Neural cell (in vitro differentiated cells): ENCODE data around the gene PLD3. TPM values are rescaled to one million over a fixed set of nuclear protein-coding genes. Genes with fewer than 3 reads are reported as not detected.

ENCODE experiments used
- H2AFZ ChIP-seq: fragments of 200-600, 300-800 bp; sonication (generic), shearing (Covaris generic); 2 replicates; pipeline ENCODE4 v1.6.0; 2014; ENCODE audit warnings: low read depth, mild to moderate bottlenecking, antibody characterized with exemption, low read length, moderate library complexity
- H3F3A ChIP-seq: fragments of 200-600 bp; shearing (Covaris generic); 2 replicates; pipeline ENCODE4 v1.6.1; 2016; ENCODE audit warnings: mild to moderate bottlenecking, moderate library complexity, mixed read lengths, antibody characterized with exemption, low read length; ENCODE audit not compliant: insufficient read depth, poor library complexity, severe bottlenecking
- H3K27ac ChIP-seq: fragments of 200-600, 300-800 bp; sonication (generic), shearing (Covaris generic); 2 replicates; pipeline ENCODE4 v1.5.1; 2014; ENCODE audit warnings: mild to moderate bottlenecking, low read length, moderate library complexity
- H3K27me3 ChIP-seq: fragments of 300-800, 200-600 bp; sonication (generic), shearing (Covaris generic); 2 replicates; pipeline ENCODE4 v1.6.0; 2014; ENCODE audit warnings: mild to moderate bottlenecking, low read depth, low read length, moderate library complexity; ENCODE audit not compliant: insufficient read depth
- H3K36me3 ChIP-seq: fragments of 300-800, 200-600 bp; sonication (generic), shearing (Covaris generic); 2 replicates; pipeline ENCODE4 v1.5.1; 2014; ENCODE audit warnings: mild to moderate bottlenecking, antibody characterized with exemption, low read length, moderate library complexity; ENCODE audit not compliant: insufficient read depth
- H3K4me2 ChIP-seq: fragments of 300-800, 200-600 bp; sonication (generic), shearing (Covaris generic); 2 replicates; pipeline ENCODE4 v1.6.0; 2014; ENCODE audit warnings: mild to moderate bottlenecking, low read length
- H3K4me3 ChIP-seq: fragments of 300-800, 200-600 bp; sonication (generic), shearing (Covaris generic); 2 replicates; pipeline ENCODE4 v1.5.1; 2014; ENCODE audit warnings: mild to moderate bottlenecking, low read length, moderate library complexity
- H3K79me2 ChIP-seq: fragments of 200-600 bp; shearing (Covaris generic); replicated peaks from 2 replicates; pipeline ENCODE4 v1.6.0; 2014; ENCODE audit warnings: mild to moderate bottlenecking, low read length, moderate library complexity; ENCODE audit not compliant: insufficient read depth
- H3K9ac ChIP-seq: fragments of 300-800, 200-600 bp; sonication (generic), shearing (Covaris generic); 2 replicates; pipeline ENCODE4 v1.6.1; 2016; ENCODE audit warnings: mild to moderate bottlenecking, low read length, mixed read lengths
- H3K9me2 ChIP-seq: fragments of 200-600 bp; shearing (Covaris generic); 2 replicates; pipeline ENCODE4 v1.6.1; 2016; ENCODE audit warnings: mild to moderate bottlenecking, low read length, mixed read lengths; ENCODE audit not compliant: insufficient read depth
- H3K9me3 ChIP-seq: fragments of 200-600, 300-800 bp; sonication (generic), shearing (Covaris generic); 2 replicates; pipeline ENCODE4 v1.6.1; 2016; ENCODE audit warnings: mild to moderate bottlenecking, mixed run types, low read length, moderate library complexity, mixed read lengths
- H4K20me1 ChIP-seq: fragments of 200-600 bp; shearing (Covaris generic); 2 replicates; pipeline ENCODE4 v1.6.1; 2016; ENCODE audit warnings: mild to moderate bottlenecking, mixed run types; ENCODE audit not compliant: insufficient read depth
- CTCF ChIP-seq: fragments of 450-650 bp; IDR thresholded peaks from 2 replicates; pipeline ENCODE4 v1.5.1; 2014; ENCODE audit warnings: antibody characterized with exemption, mild to moderate bottlenecking, moderate library complexity; ENCODE audit not compliant: poor library complexity, severe bottlenecking
- EP300 ChIP-seq: fragments of 450-650 bp; conservative IDR thresholded peaks from 2 replicates; pipeline ENCODE4 v1.6.1; 2014; ENCODE audit warnings: antibody characterized with exemption, mild to moderate bottlenecking, moderate library complexity; ENCODE audit not compliant: poor library complexity, severe bottlenecking
- EZH2 ChIP-seq: fragments of 200-600, 300-800 bp; shearing (Covaris generic), sonication (generic); IDR thresholded peaks from 2 replicates; pipeline ENCODE4 v1.6.1; 2014; ENCODE audit warnings: antibody characterized with exemption, low read length, borderline replicate concordance, mild to moderate bottlenecking; ENCODE audit not compliant: insufficient read depth, poor library complexity, severe bottlenecking
- MXI1 ChIP-seq: fragments of 450-650 bp; conservative IDR thresholded peaks from 2 replicates; pipeline ENCODE4 v1.6.1; 2014; ENCODE audit warnings: antibody characterized with exemption, mild to moderate bottlenecking; ENCODE audit not compliant: poor library complexity, severe bottlenecking
- POLR2AphosphoS5 ChIP-seq: IDR thresholded peaks from 2 replicates; pipeline ENCODE4 v1.6.1; 2012
- RAD21 ChIP-seq: fragments of 450-650 bp; conservative IDR thresholded peaks from 2 replicates; pipeline ENCODE4 v1.6.1; 2014; ENCODE audit warnings: antibody characterized with exemption, mild to moderate bottlenecking, moderate library complexity
- REST ChIP-seq: IDR thresholded peaks from 2 replicates; pipeline ENCODE4 v1.6.1; 2012; ENCODE audit warnings: borderline replicate concordance
- SMC3 ChIP-seq: fragments of 450-650 bp; conservative IDR thresholded peaks from 2 replicates; pipeline ENCODE4 v1.6.1; 2014; ENCODE audit warnings: antibody characterized with exemption, mild to moderate bottlenecking, moderate library complexity; ENCODE audit not compliant: poor library complexity
- TAF1 ChIP-seq: IDR thresholded peaks from 2 replicates; pipeline ENCODE4 v1.6.1; 2012; ENCODE audit warnings: low read depth
- polyA plus RNA-seq: library from polyadenylated mRNA; depleted of rRNA; stranded (reverse); fragments of >200 nt; gene quantifications from 2 replicates; pipeline ENCODE4 v1.2.3, GENCODE V29; 2014

The PLD3 gene
- polyA plus RNA-seq, 1 donor from 2014 or later = 426 TPM

- TF ChIP-seq SMC3 (no peak), MXI1 (no peak)
- no peak overlapping the region for H3K27ac ChIP-seq
- no peaks in the 10 kb centered on the region for H3K27me3 ChIP-seq
- H3K9me3 ChIP-seq = no peaks in the 10 kb centered on the region
- H3K36me3 ChIP-seq = no peaks in the 10 kb centered on the region
- H3K79me2 ChIP-seq = no peaks in the 10 kb centered on the region
- no peak overlapping the region for H3K4me3 ChIP-seq
- H2AFZ ChIP-seq = no peak overlapping the region
- no peak overlapping the region for H3K9ac ChIP-seq
- no peak overlapping the region for H3K4me2 ChIP-seq
- no peaks in the 10 kb centered on the region for H3K9me2 ChIP-seq
- no peaks in the 10 kb centered on the region for H4K20me1 ChIP-seq
- H3F3A ChIP-seq = no peaks in the 10 kb centered on the region
Measured at GRCh38 chr19:40419066-40419612, 70.6 kb downstream of the PLD3 start.

- Histone ChIP-seq H4K20me1 (no peaks in the 10 kb centered on the region), H3K9ac (no peak overlapping the region), H3K27me3 (no peaks in the 10 kb centered on the region), H3K79me2 (no peaks in the 10 kb centered on the region), H3K4me2 (no peak overlapping the region), H3K4me3 (no peak overlapping the region), H2AFZ (no peak overlapping the region), H3K9me3 (no peaks in the 10 kb centered on the region), H3K9me2 (no peaks in the 10 kb centered on the region), H3F3A (no peaks in the 10 kb centered on the region), H3K27ac (no peak overlapping the region), H3K36me3 (no peaks in the 10 kb centered on the region)
- TF ChIP-seq TAF1 (no peak), EP300 (no peak), MXI1 (no peak), EZH2 (no peak), SMC3 (no peak), POLR2AphosphoS5 (no peak), RAD21 (no peak), CTCF (no peak), REST (no peak)
Measured at GRCh38 chr19:40419780-40420179, 71.3 kb downstream of the PLD3 start.

- Histone ChIP-seq H3K9ac (no peak overlapping the region), H2AFZ (no peak overlapping the region), H3K4me3 (no peak overlapping the region), H3K9me2 (no peaks in the 10 kb centered on the region), H3K4me2 (no peak overlapping the region), H3K27me3 (no peaks in the 10 kb centered on the region), H3K79me2 (no peaks in the 10 kb centered on the region), H3F3A (no peaks in the 10 kb centered on the region), H3K36me3 (no peaks in the 10 kb centered on the region), H4K20me1 (no peaks in the 10 kb centered on the region), H3K27ac (no peak overlapping the region), H3K9me3 (no peaks in the 10 kb centered on the region)
- TF ChIP-seq CTCF (no peak), EP300 (no peak), REST (no peak), RAD21 (no peak), EZH2 (no peak), POLR2AphosphoS5 (no peak), SMC3 (no peak), TAF1 (no peak), MXI1 (no peak)
Measured at GRCh38 chr19:40420451-40420765, 71.9 kb downstream of the PLD3 start.
